ENCODE measurements around the gene SNRK.

SNRK gene

DNA sequence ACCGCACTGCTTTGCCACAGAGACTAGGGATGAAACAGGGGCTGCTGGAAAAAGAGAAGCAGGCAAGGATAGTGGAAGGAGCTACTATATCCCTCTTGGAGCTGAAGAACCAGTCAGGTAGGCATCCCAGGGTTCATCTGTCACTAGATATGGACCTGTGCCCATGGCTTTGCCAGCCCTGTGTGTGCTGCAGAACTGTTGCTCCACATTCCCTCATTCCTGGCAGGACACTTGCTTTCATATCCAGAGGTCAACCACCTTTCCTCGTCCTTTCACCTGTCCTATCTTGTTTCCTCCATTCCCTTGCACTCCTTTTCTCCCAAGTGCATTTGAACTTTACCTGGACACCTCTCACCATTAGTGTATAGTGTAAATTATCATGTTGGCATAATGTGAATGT is 12.0 kb downstream of the SNRK start:
- H3K9me2 ChIP-seq (replicated peaks; ENCODE audit: insufficient read depth, low read length): no peaks in the 10 kb centered on the region
- H3K4me3 ChIP-seq (ENCODE audit: insufficient read depth, low read length, poor library complexity, severe bottlenecking): no peak overlapping the region
- H3K36me3 ChIP-seq (ENCODE audit: low read length): no peaks in the 10 kb centered on the region; the same call in 1 of the 2 replicates
- no peak overlapping the region for H2AFZ ChIP-seq (ENCODE audit: low read depth, low read length, severe bottlenecking)
- H4K20me1 ChIP-seq (ENCODE audit: low read depth, low read length): 0 out of 2 replicates have a peak, but pooled peaks cover 4% of the 10 kb centered on the region
- TF ChIP-seq EZH2phosphoT487 (conservative IDR thresholded peaks at IDR 0.05; ENCODE audit: low read length): no peak
- TF ChIP-seq, protein P1, sequence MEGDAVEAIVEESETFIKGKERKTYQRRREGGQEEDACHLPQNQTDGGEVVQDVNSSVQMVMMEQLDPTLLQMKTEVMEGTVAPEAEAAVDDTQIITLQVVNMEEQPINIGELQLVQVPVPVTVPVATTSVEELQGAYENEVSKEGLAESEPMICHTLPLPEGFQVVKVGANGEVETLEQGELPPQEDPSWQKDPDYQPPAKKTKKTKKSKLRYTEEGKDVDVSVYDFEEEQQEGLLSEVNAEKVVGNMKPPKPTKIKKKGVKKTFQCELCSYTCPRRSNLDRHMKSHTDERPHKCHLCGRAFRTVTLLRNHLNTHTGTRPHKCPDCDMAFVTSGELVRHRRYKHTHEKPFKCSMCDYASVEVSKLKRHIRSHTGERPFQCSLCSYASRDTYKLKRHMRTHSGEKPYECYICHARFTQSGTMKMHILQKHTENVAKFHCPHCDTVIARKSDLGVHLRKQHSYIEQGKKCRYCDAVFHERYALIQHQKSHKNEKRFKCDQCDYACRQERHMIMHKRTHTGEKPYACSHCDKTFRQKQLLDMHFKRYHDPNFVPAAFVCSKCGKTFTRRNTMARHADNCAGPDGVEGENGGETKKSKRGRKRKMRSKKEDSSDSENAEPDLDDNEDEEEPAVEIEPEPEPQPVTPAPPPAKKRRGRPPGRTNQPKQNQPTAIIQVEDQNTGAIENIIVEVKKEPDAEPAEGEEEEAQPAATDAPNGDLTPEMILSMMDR (IDR thresholded peaks at IDR 0.05; ENCODE audit: insufficient read depth, low read length, poor library complexity, severe bottlenecking): no peak
- no peaks in the 10 kb centered on the region for H3F3A ChIP-seq (ENCODE audit: insufficient read depth)
- H3K4me2 ChIP-seq (ENCODE audit: low read depth, low read length, poor library complexity, severe bottlenecking): no peak overlapping the region
- no peaks in the 10 kb centered on the region for H3K9me3 ChIP-seq (ENCODE audit: insufficient read depth, low read length)
- H3K27ac ChIP-seq (ENCODE audit: low read depth, low read length): no peak overlapping the region
- no peaks in the 10 kb centered on the region for H3K27me3 ChIP-seq (ENCODE audit: low read length)
- H3K79me2 ChIP-seq (ENCODE audit: insufficient read depth, low read length): peaks cover 43% of the 10 kb centered on the region
- no peak overlapping the region for H3K9ac ChIP-seq (ENCODE audit: low read length)

DNA sequence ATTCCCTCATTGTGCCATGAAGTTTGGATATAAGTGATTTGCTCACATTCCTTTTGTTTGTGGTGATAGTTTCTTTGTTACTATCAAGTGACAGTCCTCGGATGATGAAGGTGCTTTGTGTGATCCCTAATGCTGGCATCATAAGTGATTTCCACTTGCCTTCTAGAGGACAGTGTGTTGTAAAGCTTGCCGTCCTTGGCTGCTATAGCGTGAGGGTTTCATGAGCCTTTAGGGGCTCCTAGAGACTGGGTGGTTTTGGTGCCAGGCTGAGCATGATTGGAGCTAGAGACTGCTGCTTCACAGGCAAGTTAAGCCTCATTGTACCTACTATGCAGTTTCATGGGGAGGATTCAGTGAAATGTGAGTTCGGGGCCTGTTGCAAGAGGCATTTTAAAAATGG is 12.4 kb downstream of the SNRK start:
- no peaks in the 10 kb centered on the region for H3K9me2 ChIP-seq (replicated peaks; ENCODE audit: insufficient read depth, low read length)
- H2AFZ ChIP-seq (ENCODE audit: low read depth, low read length, severe bottlenecking): no peak overlapping the region
- no peaks in the 10 kb centered on the region for H3K9me3 ChIP-seq (ENCODE audit: insufficient read depth, low read length)
- peaks cover 43% of the 10 kb centered on the region for H3K79me2 ChIP-seq (ENCODE audit: insufficient read depth, low read length)
- H3K27ac ChIP-seq (ENCODE audit: low read depth, low read length): no peak overlapping the region
- H3F3A ChIP-seq (ENCODE audit: insufficient read depth): no peaks in the 10 kb centered on the region
- H3K36me3 ChIP-seq (ENCODE audit: low read length): no peaks in the 10 kb centered on the region; the same call in 1 of the 2 replicates
- H3K9ac ChIP-seq (ENCODE audit: low read length): no peak overlapping the region
- no peak for TF ChIP-seq EZH2phosphoT487 (conservative IDR thresholded peaks at IDR 0.05; ENCODE audit: low read length)
- TF ChIP-seq, protein P1 (IDR thresholded peaks at IDR 0.05; ENCODE audit: insufficient read depth, low read length, poor library complexity, severe bottlenecking): no peak
- H4K20me1 ChIP-seq (ENCODE audit: low read depth, low read length): 0 out of 2 replicates have a peak, but pooled peaks cover 4% of the 10 kb centered on the region
- no peaks in the 10 kb centered on the region for H3K27me3 ChIP-seq (ENCODE audit: low read length)
- H3K4me3 ChIP-seq (ENCODE audit: insufficient read depth, low read length, poor library complexity, severe bottlenecking): no peak overlapping the region
- no peak overlapping the region for H3K4me2 ChIP-seq (ENCODE audit: low read depth, low read length, poor library complexity, severe bottlenecking)

DNA sequence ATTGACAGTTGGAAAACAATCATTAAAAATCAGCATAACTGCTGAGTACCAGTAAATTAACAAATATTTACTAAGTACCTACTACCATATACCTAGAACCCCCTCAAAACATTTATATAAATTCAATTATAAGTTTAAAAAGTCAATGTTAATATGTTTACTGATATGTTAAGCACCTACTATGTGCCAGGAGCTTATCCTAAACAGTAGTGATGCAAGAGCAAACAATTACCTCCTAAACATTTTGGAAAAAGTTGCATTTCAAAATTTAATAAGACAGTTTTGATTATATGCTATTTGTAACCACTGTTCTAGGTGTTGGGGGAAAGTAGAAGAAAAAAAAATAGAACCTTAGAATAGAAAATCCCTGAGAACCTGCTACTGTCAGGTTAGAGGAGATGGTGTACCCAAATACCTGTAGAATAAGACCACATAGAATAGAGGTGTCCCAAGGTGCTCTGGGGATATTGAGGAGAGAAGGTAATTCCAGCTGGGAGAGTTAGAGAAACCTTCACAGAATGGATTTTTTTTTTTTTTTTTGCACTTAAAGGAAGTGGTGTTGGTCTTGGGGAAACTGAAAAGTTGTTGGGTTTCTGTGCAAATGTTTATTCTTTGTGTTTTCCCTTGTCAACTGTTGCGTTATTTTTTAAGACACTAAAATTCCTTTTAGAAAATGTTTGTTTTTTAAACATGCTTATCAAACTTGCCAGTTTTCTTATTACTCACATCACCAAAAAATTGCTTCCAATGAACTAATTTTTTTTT is 16.0 kb downstream of the SNRK start:
- Histone ChIP-seq H4K20me1 (ENCODE audit: low read depth, low read length) (0 out of 2 replicates have a peak, but pooled peaks cover 4% of the 10 kb centered on the region), H3K27me3 (ENCODE audit: low read length) (no peaks in the 10 kb centered on the region), H3K36me3 (ENCODE audit: low read length) (peaks cover 8% of the 10 kb centered on the region; the same call in 1 of the 2 replicates), H2AFZ (ENCODE audit: low read depth, low read length, severe bottlenecking) (no peak overlapping the region), H3K4me2 (ENCODE audit: low read depth, low read length, poor library complexity, severe bottlenecking) (no peak overlapping the region), H3K4me3 (ENCODE audit: insufficient read depth, low read length, poor library complexity, severe bottlenecking) (no peak overlapping the region), H3F3A (ENCODE audit: insufficient read depth) (no peaks in the 10 kb centered on the region), H3K9ac (ENCODE audit: low read length) (no peak overlapping the region), H3K27ac (ENCODE audit: low read depth, low read length) (no peak overlapping the region), H3K79me2 (ENCODE audit: insufficient read depth, low read length) (peaks cover 25% of the 10 kb centered on the region), H3K9me3 (ENCODE audit: insufficient read depth, low read length) (no peaks in the 10 kb centered on the region), H3K9me2 (replicated peaks; ENCODE audit: insufficient read depth, low read length) (no peaks in the 10 kb centered on the region)
- TF ChIP-seq EZH2phosphoT487 (conservative IDR thresholded peaks at IDR 0.05; ENCODE audit: low read length): no peak
- TF ChIP-seq, protein P1 (IDR thresholded peaks at IDR 0.05; ENCODE audit: insufficient read depth, low read length, poor library complexity, severe bottlenecking): no peak
